Caco-2 (cell line): ENCODE data around the gene BACH2. TPM values are rescaled to one million over a fixed set of nuclear protein-coding genes. Genes with fewer than 3 reads are reported as not detected.
"Not testable (repeated sequence)": the region's sequence is repeated elsewhere in the genome, so short reads cannot be mapped to it uniquely, and the experiment has no call there.

Experiments
- BruUV-seq: library from RNA; stranded (reverse); fragments of 400-500 nt; replicated peaks from 2 replicates; lab custom pipeline; 2021; lab: Mats Ljungman, UMichigan
- CTCF ChIA-PET: fragments of 300-600 bp; sonication (Branson Sonifier 250); formaldehyde crosslinking; loops from one replicate; lab custom pipeline; 2022; ENCODE audit warnings: antibody characterized with exemption; lab: Charles Lee
- POLR2A ChIA-PET: fragments of 300-600 bp; sonication (Branson Sonifier 250); formaldehyde crosslinking; loops from one replicate; lab custom pipeline; 2022; ENCODE audit warnings: antibody characterized with exemption; lab: Charles Lee
- DNase-seq, 2 experiments: peaks; one replicate each; pipeline versions ENCODE4 v3.0.0 to v3.0.0-alpha.2; 2020 to 2022
- H3K27me3 ChIP-seq: replicated peaks from 2 replicates; pipeline ENCODE4 v1.6.0; 2011; ENCODE audit warnings: low read length; ENCODE audit not compliant: control insufficient read depth, insufficient read depth
- H3K36me3 ChIP-seq: 2 replicates; pipeline ENCODE4 v1.5.1; 2011; ENCODE audit warnings: low read length; ENCODE audit not compliant: control insufficient read depth, insufficient read depth
- H3K4me1 ChIP-seq: fragments of 250-450 bp; sonication (Bioruptor Pico); 2 replicates; pipeline ENCODE4 v1.5.1; 2020; ENCODE audit warnings: mild to moderate bottlenecking
- H3K4me3 ChIP-seq: 2 replicates; pipeline ENCODE4 v1.5.1; 2011; ENCODE audit warnings: low read depth, mild to moderate bottlenecking, control low read depth, low read length
- H3K9me3 ChIP-seq: fragments of 250-450 bp; sonication (Bioruptor Pico); 2 replicates; pipeline ENCODE4 v1.5.1; 2020; ENCODE audit warnings: mild to moderate bottlenecking, moderate library complexity
- H3K27ac Mint-ChIP-seq: one replicate; pipeline ENCODE4 v1.8.0; 2022; ENCODE audit warnings: mixed read lengths; ENCODE audit not compliant: unreplicated experiment
- H3K27me3 Mint-ChIP-seq: one replicate; pipeline ENCODE4 v1.8.0; 2022; ENCODE audit warnings: mixed read lengths; ENCODE audit not compliant: insufficient read depth, unreplicated experiment
- H3K36me3 Mint-ChIP-seq: one replicate; pipeline ENCODE4 v1.8.0; 2022; ENCODE audit warnings: mild to moderate bottlenecking, mixed read lengths; ENCODE audit not compliant: insufficient read depth, unreplicated experiment
- H3K4me1 Mint-ChIP-seq: one replicate; pipeline ENCODE4 v1.8.0; 2022; ENCODE audit warnings: low read depth, mixed read lengths; ENCODE audit not compliant: unreplicated experiment
- H3K4me3 Mint-ChIP-seq: one replicate; pipeline ENCODE4 v1.8.0; 2022; ENCODE audit warnings: mild to moderate bottlenecking, moderate library complexity, mixed read lengths; ENCODE audit not compliant: unreplicated experiment
- H3K9me3 Mint-ChIP-seq: one replicate; pipeline ENCODE4 v1.8.0; 2022; ENCODE audit warnings: mixed read lengths; ENCODE audit not compliant: unreplicated experiment
- CTCF ChIP-seq, 2 experiments: fragments of 200-600 bp in 1 of 2; IDR thresholded peaks; 1 replicate in 1 of 2; 2 replicates in 1 of 2; pipeline versions ENCODE4 v1.5.1 to v1.8.0; 2011 to 2022; ENCODE audit warnings: antibody characterized with exemption in 1 of 2, control low read depth in 1 of 2, inconsistent platforms in 1 of 2, low read depth in 1 of 2, low read length in 1 of 2, mild to moderate bottlenecking in 1 of 2, moderate library complexity in 1 of 2; ENCODE audit not compliant: insufficient read depth in 1 of 2, severe bottlenecking in 1 of 2, unreplicated experiment in 1 of 2
- intact Hi-C: fragments of 100-400 bp; cut with micrococcal nuclease; formaldehyde crosslinking; loops from one replicate; pipeline ENCODE4 v1.10.0; 2022; ENCODE audit not compliant: unreplicated experiment
- total RNA-seq: library from RNA; stranded (reverse); gene quantifications from 2 replicates; pipeline ENCODE4 v1.2.3, GENCODE V29; 2022

BACH2 gene
- total RNA-seq, 1 experiment from 2014 or later, result 0.43 TPM

- Histone ChIP-seq H3K27me3 (no peaks in the 10 kb centered on the region), H3K9me3 (no peaks in the 10 kb centered on the region), H3K4me1 (peaks cover 32% of the 10 kb centered on the region), H3K36me3 (no peaks in the 10 kb centered on the region), H3K4me3 (no peak overlapping the region)
- H3K27me3 Mint-ChIP-seq, result no peaks in the 10 kb centered on the region
- H3K36me3 Mint-ChIP-seq, result no peaks in the 10 kb centered on the region
- no peak overlapping the region for H3K27ac Mint-ChIP-seq
- DNase-seq, result no peak
- no peak for TF ChIP-seq CTCF (IDR thresholded peaks at IDR 0.05; ENCODE audit: insufficient read depth in 1 of 2, low read depth in 1 of 2, low read length in 1 of 2, severe bottlenecking in 1 of 2, unreplicated experiment in 1 of 2)
- H3K4me1 Mint-ChIP-seq, result peaks cover 7% of the 10 kb centered on the region
- H3K9me3 Mint-ChIP-seq, result no peaks in the 10 kb centered on the region
- ChIA-PET POLR2A (no interaction called here), CTCF (no interaction called here)
- no TSS peak for BruUV-seq
- no peak overlapping the region for H3K4me3 Mint-ChIP-seq
- intact Hi-C loops, result no loop called here
Observed at GRCh38 chr6:90214461-90214860, 82.2 kb downstream of the BACH2 start.

- no peaks in the 10 kb centered on the region for H3K36me3 ChIP-seq
- TF ChIP-seq CTCF (IDR thresholded peaks at IDR 0.05; ENCODE audit: insufficient read depth in 1 of 2, low read depth in 1 of 2, low read length in 1 of 2, severe bottlenecking in 1 of 2, unreplicated experiment in 1 of 2), result no peak
- no peaks in the 10 kb centered on the region for H3K27me3 ChIP-seq
- no peak overlapping the region for H3K4me3 ChIP-seq
- intact Hi-C loops, result no loop called here
- POLR2A ChIA-PET, result no interaction called here
- peaks cover 7% of the 10 kb centered on the region for H3K4me1 Mint-ChIP-seq
- CTCF ChIA-PET, result no interaction called here
- no peak overlapping the region for H3K4me3 Mint-ChIP-seq
- H3K4me1 ChIP-seq, result peaks cover 18% of the 10 kb centered on the region
- BruUV-seq, result no TSS peak
- no peaks in the 10 kb centered on the region for H3K9me3 Mint-ChIP-seq
- DNase-seq, result no peak
- H3K36me3 Mint-ChIP-seq, result no peaks in the 10 kb centered on the region
- H3K27ac Mint-ChIP-seq, result no peak overlapping the region
- H3K27me3 Mint-ChIP-seq, result no peaks in the 10 kb centered on the region
- no peaks in the 10 kb centered on the region for H3K9me3 ChIP-seq
Observed at GRCh38 chr6:90212274-90212673, 84.4 kb downstream of the BACH2 start.

- ChIA-PET CTCF (no interaction called here), POLR2A (no interaction called here)
- no peaks in the 10 kb centered on the region for H3K9me3 Mint-ChIP-seq
- intact Hi-C loops, result no loop called here
- no peaks in the 10 kb centered on the region for H3K36me3 Mint-ChIP-seq
- Histone ChIP-seq H3K4me3 (no peak overlapping the region), H3K4me1 (no peaks in the 10 kb centered on the region), H3K9me3 (no peaks in the 10 kb centered on the region), H3K27me3 (no peaks in the 10 kb centered on the region), H3K36me3 (no peaks in the 10 kb centered on the region)
- no peak for TF ChIP-seq CTCF (IDR thresholded peaks at IDR 0.05; ENCODE audit: insufficient read depth in 1 of 2, low read depth in 1 of 2, low read length in 1 of 2, severe bottlenecking in 1 of 2, unreplicated experiment in 1 of 2)
- no peak for DNase-seq
- no peaks in the 10 kb centered on the region for H3K4me1 Mint-ChIP-seq
- no peak overlapping the region for H3K4me3 Mint-ChIP-seq
- no TSS peak for BruUV-seq
- H3K27ac Mint-ChIP-seq, result no peak overlapping the region
- no peaks in the 10 kb centered on the region for H3K27me3 Mint-ChIP-seq
Observed at GRCh38 chr6:90209527-90209926, 87.1 kb downstream of the BACH2 start.

- H3K4me1 ChIP-seq, H3K9me3 ChIP-seq, CTCF ChIA-PET, H3K36me3 ChIP-seq, H3K4me3 ChIP-seq, H3K9me3 Mint-ChIP-seq, intact Hi-C loops, BruUV-seq, H3K27me3 ChIP-seq, H3K27ac Mint-ChIP-seq, H3K4me3 Mint-ChIP-seq, H3K27me3 Mint-ChIP-seq, H3K36me3 Mint-ChIP-seq, H3K4me1 Mint-ChIP-seq, POLR2A ChIA-PET, DNase-seq: not testable (repeated sequence)
Observed at GRCh38 chr6:90208690-90209089, 88.0 kb downstream of the BACH2 start.
